HG03095 (cell line): ENCODE data around the gene ERGIC1.
"Not testable (repeated sequence)": the region's sequence is repeated elsewhere in the genome, so short reads cannot be mapped to it uniquely, and the experiment has no call there.

Experiments used
- ATAC-seq: cut with Tn5 transposase; IDR thresholded peaks from one replicate; pipeline ENCODE4 v1.9.1; 2021; ENCODE audit warnings: moderate library complexity; ENCODE audit not compliant: unreplicated experiment

Gene ERGIC1

DNA sequence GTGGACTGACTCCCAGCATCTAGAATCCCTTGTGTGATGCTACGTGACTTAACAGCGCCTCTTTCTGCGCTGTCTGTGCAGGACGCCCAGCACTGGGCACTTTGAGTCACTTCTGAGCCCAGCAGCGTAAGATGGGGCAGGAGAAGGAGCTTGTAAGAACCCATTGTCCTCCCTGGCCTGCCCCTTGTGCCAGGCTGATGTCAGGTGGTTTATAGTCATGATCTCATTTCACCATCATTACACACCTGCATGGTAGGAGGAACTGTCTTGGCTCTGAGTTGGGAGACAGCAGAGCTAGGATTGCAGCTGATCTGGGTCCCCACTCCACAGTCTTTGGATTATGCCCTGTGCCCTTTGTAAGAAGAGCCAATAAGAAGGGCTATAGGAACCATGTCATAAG is 12.2 kb downstream of the ERGIC1 start:
- ATAC-seq, result no peak

- ATAC-seq, result no peak
These were observed 12.6 kb downstream of the ERGIC1 start for GRCh38 chr5:172846677-172847076.

DNA sequence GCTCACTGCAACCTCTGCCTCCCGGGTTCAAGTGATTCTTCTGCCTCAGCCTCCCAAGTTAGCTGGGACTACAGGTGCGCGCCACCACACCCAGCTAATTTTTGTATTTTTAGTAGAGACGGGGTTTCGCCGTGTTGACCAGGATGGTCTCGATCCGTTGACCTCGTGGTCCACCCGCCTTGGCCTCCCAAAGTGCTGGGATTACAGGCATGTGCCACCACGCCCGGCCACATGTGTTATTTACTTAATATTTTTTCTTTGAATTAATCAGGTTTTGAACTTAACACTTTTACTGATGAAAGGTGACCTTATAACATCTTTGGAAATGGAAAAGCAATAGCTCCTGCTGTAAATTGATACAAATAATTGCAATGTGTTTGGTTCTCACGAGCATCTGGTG is 13.5 kb downstream of the ERGIC1 start:
- not testable (repeated sequence) for ATAC-seq

DNA sequence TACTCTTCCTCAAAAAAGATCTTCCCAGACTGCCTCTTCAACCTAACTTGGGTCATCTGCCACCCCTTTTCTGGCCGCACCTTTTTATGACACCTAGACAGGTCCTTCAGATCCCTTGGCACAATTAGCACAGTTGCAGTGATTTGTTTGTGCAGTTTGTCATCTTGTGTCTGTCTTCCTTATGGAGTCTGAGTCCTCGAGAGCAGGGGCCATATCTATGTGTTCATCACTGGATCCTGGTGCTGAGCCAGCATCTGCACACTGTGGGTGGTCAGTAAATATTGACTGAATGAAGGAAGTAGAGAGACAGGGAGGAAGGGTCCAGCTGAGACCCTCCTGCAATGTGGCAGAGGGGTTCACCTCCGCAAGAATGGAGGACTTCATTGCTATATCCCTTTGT is 14.4 kb downstream of the ERGIC1 start:
- no peak for ATAC-seq

DNA sequence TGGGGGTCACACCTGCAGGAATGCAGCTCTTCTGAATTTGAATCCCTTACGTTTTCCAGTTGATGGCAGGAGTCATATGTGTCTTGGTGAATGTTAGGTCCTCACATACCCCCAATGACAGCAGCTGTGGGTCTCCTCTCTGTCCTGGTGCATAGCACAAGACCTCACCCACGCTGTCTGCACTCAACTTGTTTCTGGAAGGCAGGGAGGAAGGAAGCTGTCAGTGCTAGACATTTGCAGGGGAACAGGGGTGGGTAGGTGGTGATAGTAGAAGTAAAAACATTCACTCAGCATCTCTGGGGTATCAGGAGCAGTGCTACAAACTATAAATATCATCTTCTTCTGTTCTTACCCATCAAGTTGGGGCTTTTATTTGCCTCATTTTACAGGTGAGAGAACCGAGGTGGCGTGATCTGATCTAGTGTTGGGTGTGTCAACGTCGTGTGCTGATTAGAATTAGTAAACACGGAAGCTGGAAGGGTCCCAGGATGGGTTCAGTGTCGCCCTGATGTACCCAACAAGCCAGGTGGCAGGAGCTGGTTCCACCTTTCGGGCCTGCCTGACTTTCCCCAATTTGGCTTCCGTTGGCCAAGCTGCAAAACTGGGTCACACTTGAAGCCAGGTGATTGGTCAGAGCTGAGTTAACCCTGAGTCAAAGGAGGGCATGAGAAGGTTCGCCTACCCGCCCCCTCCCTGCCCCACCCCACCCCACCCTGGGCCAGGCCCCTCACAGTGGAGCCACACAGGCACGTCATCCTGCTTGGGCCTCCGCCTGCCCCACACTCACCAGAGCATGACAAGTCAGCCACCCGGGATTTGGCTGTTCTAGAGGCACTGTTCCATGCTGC is 15.8 kb downstream of the ERGIC1 start:
- no peak for ATAC-seq

DNA sequence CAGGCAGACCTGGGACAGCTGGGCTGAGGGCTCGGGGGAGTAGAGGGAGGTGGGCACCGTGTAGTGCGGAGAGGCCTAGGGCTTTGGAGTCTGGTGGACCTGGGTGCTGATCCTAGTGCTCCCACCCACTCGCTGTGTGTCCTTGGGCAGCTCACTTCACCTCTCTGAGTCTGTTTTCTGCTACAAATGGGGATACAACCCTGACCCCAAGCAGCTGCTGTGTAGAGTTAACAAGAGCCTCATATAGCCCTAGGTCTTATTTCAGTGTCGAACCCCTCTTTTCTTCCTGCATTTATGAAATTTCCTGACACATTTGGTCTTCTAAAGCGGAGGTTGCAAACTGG is 16.4 kb downstream of the ERGIC1 start:
- no peak for ATAC-seq

DNA sequence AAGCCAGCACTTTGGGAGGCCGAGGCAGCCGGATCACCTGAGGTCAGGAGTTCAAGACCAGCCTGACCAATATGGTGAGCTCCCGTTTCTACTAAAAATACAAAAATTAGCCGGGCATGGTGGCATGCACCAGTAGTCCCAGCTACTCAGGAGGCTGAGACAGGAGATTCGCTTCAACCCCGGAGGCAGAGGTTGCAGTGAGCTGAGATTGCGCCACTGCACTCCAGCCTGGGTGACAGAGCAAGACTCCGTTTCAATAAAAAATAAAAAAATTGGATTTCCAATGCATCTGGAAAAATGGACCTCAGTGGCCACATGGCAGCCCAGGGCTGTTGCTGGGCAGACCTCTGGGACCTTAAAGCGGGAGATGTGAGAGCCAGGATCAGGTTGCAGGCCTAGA is 17.2 kb downstream of the ERGIC1 start:
- not testable (repeated sequence) for ATAC-seq

- no peak for ATAC-seq
These were observed 18.7 kb downstream of the ERGIC1 start for GRCh38 chr5:172852490-172853354.

GRCh38 chr5:172853355-172853975 is 19.4 kb downstream of the ERGIC1 start:
- ATAC-seq, result no peak

GRCh38 chr5:172854451-172854871 is 20.4 kb downstream of the ERGIC1 start:
- ATAC-seq, result no peak

- ATAC-seq, result no peak
These were observed 20.9 kb downstream of the ERGIC1 start for GRCh38 chr5:172854971-172855370.

GRCh38 chr5:172855597-172856292 is 21.7 kb downstream of the ERGIC1 start:
- no peak for ATAC-seq

DNA sequence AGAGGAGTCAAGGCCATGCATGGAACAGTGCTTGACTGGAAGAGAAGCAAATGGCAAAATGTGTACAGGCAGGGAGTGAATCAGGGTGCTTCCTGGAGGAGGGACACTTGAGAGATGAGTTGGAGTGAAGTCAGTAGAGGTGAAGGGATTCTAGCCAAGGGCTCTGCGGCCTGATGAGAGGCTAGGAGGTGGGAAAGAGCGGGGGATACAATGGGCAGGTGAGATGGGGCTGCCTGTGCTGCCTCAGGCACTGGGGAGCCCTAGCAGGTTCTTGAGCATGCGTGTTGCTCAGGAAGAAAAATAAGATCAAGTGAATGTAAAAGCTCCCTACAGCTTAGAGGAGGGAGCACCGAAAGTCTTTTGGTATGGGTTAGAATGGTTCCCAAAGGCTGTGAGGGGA is 22.3 kb downstream of the ERGIC1 start:
- no peak for ATAC-seq

DNA sequence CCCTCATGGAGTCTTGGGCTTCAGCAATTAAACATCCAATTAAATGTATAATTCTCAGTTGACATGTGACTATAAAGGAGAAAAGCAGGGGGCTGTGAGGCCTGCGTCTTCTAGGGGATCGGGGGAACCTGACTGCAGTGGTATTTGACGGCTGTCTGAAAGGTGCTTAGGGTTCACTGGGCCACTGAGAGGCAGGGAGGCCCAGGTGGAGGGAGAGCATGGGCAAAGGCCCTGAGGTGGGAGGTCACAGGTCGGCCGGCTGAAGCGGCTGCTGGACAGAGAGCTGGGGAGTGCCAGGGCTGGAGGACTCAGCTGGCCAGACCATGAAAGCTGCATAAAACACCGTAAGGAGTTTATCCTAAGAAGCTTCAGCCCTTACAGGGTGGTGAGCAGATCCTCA is 23.9 kb downstream of the ERGIC1 start:
- ATAC-seq, result no peak

GRCh38 chr5:172858511-172858989 is 24.5 kb downstream of the ERGIC1 start:
- no peak for ATAC-seq

- ATAC-seq, result no peak
These were observed 25.1 kb downstream of the ERGIC1 start for GRCh38 chr5:172858990-172859811.

GRCh38 chr5:172859966-172860365 is 25.9 kb downstream of the ERGIC1 start:
- no peak for ATAC-seq

DNA sequence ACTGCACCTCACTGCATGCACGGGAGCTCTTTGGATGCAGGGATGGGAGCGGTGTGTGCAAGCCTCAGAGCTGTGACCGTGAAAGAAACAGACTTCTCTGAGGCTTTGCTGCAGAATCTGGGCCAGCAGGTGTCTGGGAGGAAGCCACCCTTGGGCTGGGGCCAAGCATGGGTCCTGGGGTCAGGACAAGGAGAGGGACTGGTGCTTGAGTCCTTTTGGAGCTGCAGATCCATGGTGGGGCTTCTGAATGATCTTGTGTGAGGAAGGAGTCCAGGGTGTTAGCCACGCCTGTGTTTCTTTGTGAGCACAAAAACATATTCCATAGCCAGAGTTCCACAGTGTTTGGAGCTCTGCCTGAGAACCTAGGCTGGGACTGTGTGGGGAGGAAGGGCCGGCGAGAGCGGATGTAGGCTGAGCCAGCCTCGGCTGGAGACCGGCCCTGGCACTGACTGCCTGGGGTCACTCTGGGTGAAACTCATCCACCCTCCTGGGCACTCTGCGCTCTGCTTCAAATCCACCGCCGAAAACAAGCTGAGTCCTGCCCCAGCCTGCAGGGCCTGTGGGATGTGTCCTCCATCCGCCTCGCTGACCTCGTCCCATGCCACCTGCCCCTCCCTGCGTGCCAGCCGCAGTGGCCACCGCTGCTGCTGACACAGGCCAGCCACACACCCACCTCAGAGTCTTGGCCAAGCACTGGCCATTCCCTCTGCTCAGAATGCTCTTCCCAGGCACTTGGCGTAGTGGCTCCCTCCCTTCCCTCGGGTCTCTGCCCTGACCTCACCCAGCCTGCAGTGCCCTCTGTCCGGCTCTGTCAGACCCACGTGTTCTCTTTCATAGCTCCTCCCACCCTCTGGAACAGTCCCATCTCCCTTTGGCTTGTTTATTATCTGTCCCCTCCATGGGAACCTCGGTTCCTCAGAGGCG is 26.7 kb downstream of the ERGIC1 start:
- no peak for ATAC-seq

DNA sequence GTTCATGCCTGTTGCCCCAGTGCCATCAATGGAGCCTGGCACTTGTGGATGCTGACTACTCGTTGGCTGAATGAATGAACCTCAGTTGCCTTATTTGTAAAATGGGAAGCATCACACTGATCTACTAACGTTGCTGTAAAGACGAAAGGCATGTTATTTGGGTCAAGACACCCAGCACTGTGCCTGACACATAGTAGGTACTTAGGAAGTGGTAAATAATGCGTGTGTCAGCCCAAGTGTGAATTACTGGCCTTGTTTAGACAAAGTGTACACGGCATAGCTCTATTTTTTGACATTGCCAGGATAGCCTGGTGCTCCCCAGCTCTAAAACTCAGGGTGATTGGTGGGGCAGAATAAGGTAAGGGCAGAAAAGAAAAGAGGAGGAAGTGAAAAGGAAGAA is 27.4 kb downstream of the ERGIC1 start:
- ATAC-seq, result no peak
